DMS 273 (cell line): ENCODE measurements around the gene PMM1.
"Not testable (repeated sequence)": the region's sequence is repeated elsewhere in the genome, so short reads cannot be mapped to it uniquely, and the experiment has no call there.

Experiments used
- DNase-seq: peaks from one replicate; lab custom pipeline; 2025; ENCODE audit not compliant: unreplicated experiment; lab: John Stamatoyannopoulos, UW

PMM1 gene

GRCh38 chr22:41564563-41564962 is 25.1 kb downstream of the PMM1 start:
- DNase-seq: no peak

GRCh38 chr22:41563051-41563711 is 26.5 kb downstream of the PMM1 start:
- peak; percentile 71 for DNase-seq

GRCh38 chr22:41562461-41562860 is 27.2 kb downstream of the PMM1 start:
- DNase-seq: no peak

GRCh38 chr22:41561788-41562187 is 27.9 kb downstream of the PMM1 start:
- no peak for DNase-seq

- DNase-seq: no peak
These were observed 28.3 kb downstream of the PMM1 start for GRCh38 chr22:41561335-41561734.

GRCh38 chr22:41560095-41560471 is 29.6 kb downstream of the PMM1 start:
- DNase-seq: no peak

GRCh38 chr22:41558241-41558630 is 31.4 kb downstream of the PMM1 start:
- not testable (repeated sequence) for DNase-seq

GRCh38 chr22:41557401-41558240 is 32.0 kb downstream of the PMM1 start:
- DNase-seq: peak; percentile 82

GRCh38 chr22:41556561-41556960 is 33.1 kb downstream of the PMM1 start:
- DNase-seq: no peak

GRCh38 chr22:41555325-41555982 is 34.2 kb downstream of the PMM1 start:
- DNase-seq: peak; percentile 62

GRCh38 chr22:41551877-41552582 is 37.6 kb downstream of the PMM1 start:
- DNase-seq: no peak

- DNase-seq: no peak
These were observed 38.6 kb downstream of the PMM1 start for GRCh38 chr22:41550952-41551491.

GRCh38 chr22:41548830-41549211 is 40.8 kb downstream of the PMM1 start:
- no peak for DNase-seq

GRCh38 chr22:41544671-41545476 is 44.8 kb downstream of the PMM1 start:
- DNase-seq: peak; percentile 29

- peak; percentile 99 for DNase-seq
These were observed 45.6 kb downstream of the PMM1 start, which contains the start of gene POLR3H for GRCh38 chr22:41543854-41544670. POLR3H (minus strand) TSS chr22:41544470; CDS start chr22:41544101, 369 bp downstream.

- DNase-seq: no peak
These were observed 47.4 kb downstream of the PMM1 start for GRCh38 chr22:41542224-41542623.

GRCh38 chr22:41541484-41541883 is 48.2 kb downstream of the PMM1 start:
- DNase-seq: no peak

GRCh38 chr22:41540365-41540764 is 49.3 kb downstream of the PMM1 start:
- no peak for DNase-seq

GRCh38 chr22:41540006-41540315 is 49.7 kb downstream of the PMM1 start:
- no peak for DNase-seq
